GM13977 (cell line): Measurements from ENCODE around the gene REV3L.

Source experiments
- DNase-seq: peaks from one replicate; pipeline ENCODE4 v3.0.0; 2012; ENCODE audit warnings: low spot score
- in situ Hi-C: fragments of 300-500 bp; cut with MboI; formaldehyde crosslinking; loops from one replicate; pipeline ENCODE4 v1.12.0; 2022; ENCODE audit warnings: low sequenced_read_pairs, low pct_unique_long_range_greater_than_20kb, mixed read lengths, inconsistent platforms; ENCODE audit not compliant: unreplicated experiment
- TF ChIP-seq, protein P1 (sequence below): IDR thresholded peaks from 2 replicates; pipeline ENCODE4 v1.5.1; 2012; ENCODE audit warnings: mild to moderate bottlenecking, control low read depth; ENCODE audit not compliant: insufficient read depth; ENCODE audit errors: extremely low read depth, missing control alignments

Gene REV3L

DNA sequence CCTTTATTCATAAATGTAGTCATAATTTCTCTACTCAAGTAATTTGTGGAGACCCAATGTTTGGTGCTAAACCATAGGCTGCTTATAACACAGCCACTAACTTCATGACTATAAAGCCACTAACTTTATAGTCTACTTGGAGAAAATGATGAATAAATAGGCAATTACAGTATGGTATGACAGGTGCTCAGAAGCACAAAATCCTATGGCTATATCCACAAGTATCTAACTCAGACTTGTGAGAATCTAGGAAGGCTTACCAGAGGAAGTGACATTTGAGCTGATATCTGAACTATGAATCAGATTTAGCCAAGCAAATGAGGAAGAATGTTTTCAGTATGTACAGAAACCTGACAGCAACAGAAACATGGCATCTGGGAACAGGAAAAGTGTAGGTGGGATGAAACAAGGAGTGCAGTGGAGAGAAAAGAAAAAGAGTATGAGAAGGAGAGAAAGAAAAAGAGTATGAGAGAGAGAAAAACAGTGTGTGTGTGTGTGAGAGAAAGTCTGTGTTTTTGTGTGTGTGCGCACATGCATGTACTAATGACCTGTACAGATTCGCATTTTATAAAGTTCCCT lies 59.9 kb downstream of the REV3L start:
- in situ Hi-C loops: no loop called here
- TF ChIP-seq, protein P1, sequence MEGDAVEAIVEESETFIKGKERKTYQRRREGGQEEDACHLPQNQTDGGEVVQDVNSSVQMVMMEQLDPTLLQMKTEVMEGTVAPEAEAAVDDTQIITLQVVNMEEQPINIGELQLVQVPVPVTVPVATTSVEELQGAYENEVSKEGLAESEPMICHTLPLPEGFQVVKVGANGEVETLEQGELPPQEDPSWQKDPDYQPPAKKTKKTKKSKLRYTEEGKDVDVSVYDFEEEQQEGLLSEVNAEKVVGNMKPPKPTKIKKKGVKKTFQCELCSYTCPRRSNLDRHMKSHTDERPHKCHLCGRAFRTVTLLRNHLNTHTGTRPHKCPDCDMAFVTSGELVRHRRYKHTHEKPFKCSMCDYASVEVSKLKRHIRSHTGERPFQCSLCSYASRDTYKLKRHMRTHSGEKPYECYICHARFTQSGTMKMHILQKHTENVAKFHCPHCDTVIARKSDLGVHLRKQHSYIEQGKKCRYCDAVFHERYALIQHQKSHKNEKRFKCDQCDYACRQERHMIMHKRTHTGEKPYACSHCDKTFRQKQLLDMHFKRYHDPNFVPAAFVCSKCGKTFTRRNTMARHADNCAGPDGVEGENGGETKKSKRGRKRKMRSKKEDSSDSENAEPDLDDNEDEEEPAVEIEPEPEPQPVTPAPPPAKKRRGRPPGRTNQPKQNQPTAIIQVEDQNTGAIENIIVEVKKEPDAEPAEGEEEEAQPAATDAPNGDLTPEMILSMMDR: no peak
- DNase-seq: no peak

DNA sequence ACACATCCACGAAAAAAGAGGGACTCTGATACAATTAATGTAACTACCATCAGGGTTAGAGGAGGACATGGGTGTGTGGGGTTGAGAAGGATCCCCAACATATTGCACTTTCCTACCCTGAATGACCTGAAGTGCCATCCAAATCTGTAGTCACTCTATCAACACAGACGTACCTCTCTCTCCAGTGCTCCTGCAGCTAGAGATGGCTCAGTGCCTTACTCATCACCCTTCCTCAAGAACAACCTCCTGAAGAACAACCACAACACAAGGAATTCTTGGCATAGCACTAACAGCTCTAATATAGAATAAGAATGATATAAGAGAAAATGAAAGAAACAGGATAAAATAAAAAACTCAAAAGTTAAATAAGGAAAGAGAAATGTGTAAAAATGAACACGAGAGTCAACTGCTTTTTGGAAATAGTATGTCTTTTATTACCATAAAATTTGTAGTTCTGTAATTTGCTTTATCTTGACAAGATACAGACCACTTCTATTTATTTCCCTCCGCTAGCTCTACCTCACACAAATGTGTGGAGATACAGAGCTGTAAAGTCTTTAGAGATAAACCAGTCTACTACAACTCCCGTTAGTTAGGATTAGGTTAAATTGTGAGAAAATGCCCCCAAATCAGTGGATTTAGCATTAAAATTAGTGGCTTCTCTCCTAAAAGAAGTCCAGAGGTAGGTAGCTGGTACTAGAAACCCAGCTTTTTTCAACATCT lies 63.9 kb downstream of the REV3L start:
- TF ChIP-seq, protein P1: no peak
- in situ Hi-C loops: no loop called here
- no peak for DNase-seq

DNA sequence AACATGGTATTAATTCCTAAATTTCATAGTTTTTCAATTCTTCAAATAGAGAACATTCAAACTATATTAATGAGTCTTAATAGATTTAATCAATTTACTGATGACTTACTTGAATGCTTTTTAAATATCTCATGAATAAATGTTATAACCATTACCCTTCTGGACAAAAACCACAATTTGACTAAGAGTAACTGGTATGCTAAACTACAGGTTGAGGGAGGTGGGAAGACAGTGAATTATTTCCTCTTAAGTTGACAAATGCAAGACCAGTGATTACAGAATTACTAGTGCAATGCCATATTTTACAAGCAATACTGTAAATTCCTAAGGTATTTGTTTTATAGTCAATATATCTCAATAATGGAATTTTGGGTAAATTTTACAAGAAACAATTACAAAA lies 65.1 kb downstream of the REV3L start:
- TF ChIP-seq, protein P1: no peak
- no peak for DNase-seq
- in situ Hi-C loops: no loop called here

DNA sequence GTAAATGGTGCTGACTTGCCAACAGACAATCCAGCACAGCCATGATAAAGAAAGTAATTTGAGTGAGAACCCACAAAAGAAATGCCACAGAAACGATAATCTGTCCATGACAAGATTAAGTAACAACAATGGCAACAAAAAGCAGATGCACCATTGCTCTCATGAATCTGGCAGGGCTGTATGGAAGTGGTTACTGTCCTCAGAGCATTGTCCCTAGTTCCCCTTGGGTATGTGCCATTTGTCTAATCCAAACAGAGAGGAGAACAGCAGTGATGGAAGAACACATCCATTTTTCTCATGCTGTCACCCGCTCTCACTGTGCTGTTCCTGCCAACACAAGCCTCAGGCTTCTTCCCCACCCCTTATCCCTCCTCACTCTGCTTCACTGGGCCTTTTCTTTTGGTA lies 65.8 kb downstream of the REV3L start:
- no peak for DNase-seq
- TF ChIP-seq, protein P1: no peak
- in situ Hi-C loops: no loop called here

DNA sequence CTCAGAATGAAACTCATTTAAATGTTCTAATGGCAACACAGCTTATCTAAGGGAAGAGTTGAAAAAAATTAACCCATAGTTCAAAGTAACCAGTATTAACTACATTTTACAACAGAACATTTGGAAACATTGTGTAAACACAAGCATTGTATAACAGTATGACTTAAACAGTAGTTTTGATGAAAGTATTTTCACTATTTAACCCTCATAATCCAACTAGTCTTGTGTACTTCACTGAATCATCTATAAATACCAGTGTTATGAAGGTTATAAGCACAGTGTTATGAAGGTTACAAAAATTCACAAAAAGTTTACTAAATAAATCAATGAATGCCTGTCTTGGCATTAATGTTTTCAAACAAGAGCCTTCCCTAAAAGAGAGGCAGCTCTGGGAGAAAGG lies 66.5 kb downstream of the REV3L start:
- in situ Hi-C loops: no loop called here
- no peak for DNase-seq
- TF ChIP-seq, protein P1: no peak

DNA sequence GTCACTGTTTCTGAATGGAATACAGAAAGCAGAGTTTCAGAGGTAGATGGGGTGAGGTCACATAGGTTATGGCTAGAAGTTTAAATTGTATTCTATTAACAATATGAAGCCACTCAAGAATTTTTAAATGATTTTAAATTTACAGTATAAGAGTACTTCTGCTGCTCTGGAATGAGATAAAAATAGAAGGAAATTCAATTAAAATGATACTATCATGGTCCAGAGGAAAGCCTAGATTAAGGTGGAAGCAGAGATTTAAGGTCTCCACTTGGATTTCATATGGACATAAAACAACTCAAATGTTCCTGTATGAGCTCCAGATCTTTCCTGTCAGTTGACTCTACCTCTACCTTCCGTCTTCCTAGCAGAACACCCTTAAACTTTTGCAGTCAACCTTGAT lies 68.6 kb downstream of the REV3L start:
- no peak for DNase-seq
- in situ Hi-C loops: no loop called here
- TF ChIP-seq, protein P1: no peak
